ENCODE measurements around the gene HDGFL3.
A peak's percentile ranks its signal among the peaks of the same experiment; 100 is the strongest.
"Not testable (repeated sequence)": the region's sequence is repeated elsewhere in the genome, so short reads cannot be mapped to it uniquely, and the experiment has no call there.

HDGFL3 gene

DNA sequence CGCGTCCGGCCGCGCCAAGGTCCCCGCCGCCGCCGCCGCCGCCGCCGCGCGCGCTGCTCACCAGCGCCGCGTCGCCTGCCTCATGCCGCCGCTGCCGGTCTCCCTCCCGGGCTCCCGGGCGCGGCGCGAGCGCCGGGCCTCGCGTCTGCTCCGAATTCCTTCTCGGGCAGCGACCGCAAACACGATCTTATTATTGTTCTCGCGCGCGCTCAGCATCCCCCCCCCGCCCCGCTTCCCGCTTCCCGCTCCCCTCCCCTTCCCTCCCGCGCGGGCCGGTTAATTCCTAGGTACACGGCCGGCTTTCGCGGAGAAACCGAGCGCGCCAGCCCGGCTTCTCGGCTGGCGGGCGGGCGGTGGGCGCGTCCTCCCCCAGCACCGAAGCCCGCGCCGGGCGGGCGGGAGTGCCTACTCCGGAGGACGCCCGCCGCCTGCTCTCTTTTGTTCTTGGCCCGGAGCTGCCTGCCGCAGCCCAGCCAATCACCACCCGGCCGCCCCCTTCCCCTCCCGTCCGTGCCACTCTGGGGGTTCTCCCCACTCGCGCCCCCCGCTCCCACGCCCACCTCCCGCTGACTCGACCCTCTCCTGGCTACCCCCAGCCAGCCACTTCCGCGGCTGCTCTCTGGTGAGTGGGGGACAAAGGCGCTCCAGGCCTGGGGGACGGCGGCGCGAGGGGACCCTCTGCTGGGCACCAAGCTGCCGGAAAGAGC lies at the start of gene HDGFL3:
HDGFL3 (minus strand) TSS at position 164 of the 707 bp plus-strand sequence. CDS start 409 bp downstream, outside the sequence.
- DNase-seq: peak; percentile 54

- no peak for DNase-seq
Observed at GRCh38 chr15:83250781-83251180, 43.2 kb upstream of the HDGFL3 start.

DNA sequence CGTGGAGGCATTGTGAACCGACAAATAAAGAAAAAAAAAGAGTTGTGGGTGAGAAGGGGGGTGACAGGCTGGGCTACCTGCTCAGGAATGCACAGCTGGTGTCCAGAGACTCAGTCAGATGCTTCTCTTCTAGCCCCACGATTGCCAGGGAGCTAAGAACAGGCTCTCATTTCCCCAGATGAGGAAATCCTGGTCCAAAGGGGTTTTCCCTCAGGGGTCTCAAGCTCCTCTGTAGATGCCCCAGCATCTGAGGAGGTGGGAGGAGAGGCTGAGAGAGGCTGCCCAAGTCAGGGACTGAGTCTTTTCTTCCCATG lies 41.4 kb upstream of the HDGFL3 start:
- DNase-seq: no peak

DNA sequence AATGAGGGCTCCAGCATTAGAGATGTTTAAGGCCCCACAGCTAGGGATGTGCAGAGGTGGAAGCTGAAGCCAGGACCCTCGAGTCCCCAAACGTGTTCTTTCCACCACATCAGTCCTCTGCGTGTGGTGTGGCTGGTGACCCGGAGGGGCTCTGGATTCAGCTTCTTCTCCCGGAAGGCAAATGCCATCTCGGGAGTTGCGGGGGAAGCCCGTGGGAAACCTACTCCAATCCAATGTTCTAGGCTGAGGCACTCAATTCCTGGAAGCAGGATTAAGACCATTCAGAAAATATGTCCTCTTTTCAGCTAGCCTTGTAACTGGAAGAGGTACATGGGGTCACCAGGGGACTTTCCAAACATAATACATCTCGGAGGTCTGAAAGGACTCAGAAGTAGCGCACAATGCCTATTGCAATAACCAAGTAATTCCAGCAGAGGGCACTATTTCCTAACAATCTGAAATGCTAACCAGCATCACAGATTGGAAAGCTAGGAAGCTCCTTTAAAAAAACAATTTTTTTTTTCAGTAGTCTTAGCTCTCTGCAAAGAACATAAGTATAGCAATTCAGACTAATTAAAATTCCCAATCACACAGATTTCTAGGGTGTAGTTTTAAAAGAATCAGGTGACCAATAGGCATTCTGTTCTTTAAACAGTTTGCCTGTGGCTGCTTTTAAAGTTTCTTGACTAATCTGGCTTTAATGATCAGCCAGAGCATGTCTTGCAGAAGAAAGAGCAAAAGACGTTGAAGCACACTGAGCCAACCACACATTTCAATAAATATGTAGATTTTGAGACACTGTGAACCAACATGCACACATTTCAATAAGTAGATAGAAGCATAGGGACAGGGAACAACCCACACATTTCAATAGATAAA lies 40.8 kb upstream of the HDGFL3 start:
- peak; percentile 40 for DNase-seq

DNA sequence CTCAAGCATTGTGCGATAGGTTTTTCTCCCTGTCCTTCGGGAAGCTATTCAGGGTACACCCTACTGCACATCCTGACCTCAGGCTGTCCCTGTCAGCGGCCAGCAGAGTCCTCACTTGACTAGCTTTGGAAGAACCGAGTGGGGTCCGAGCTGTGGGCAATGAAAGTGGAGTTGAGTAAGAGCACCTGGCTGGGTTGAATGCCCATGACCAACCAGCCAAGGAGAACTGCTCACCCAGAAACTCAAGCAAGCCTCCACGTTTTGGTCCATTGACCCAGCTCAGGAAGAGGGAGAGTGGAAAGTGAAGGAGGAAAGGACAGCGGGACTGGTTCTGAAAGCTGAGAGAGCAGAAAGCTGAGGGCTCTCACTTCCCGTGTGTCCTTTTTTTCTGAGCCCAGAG lies 36.0 kb upstream of the HDGFL3 start:
- no peak for DNase-seq

GRCh38 chr15:83230242-83230641 lies 22.6 kb upstream of the HDGFL3 start:
- DNase-seq: no peak

- DNase-seq: no peak
Observed at GRCh38 chr15:83225449-83225848, 17.8 kb upstream of the HDGFL3 start.

- DNase-seq: not testable (repeated sequence)
Observed at GRCh38 chr15:83221781-83222180, 14.2 kb upstream of the HDGFL3 start.

GRCh38 chr15:83219026-83219425 lies 11.4 kb upstream of the HDGFL3 start:
- no peak for DNase-seq

DNA sequence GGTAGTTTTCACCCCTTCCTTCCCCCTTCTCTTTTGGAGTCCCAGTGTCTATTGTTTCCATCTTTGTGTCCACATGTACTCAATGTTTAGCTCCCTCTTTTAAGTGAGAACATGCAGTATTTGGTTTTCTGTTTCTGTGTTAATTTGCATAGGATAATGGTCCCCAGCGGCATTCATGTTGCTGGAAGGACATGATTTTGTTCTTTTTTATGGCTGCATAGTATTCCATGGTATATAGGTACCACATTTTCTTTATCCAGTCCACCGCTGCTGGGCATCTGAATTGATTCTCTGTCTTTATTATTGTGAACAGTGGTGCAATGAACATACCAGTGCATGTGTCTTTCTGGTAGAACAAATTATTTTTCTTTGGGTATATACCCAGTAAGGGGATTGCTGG lies 7.7 kb upstream of the HDGFL3 start:
- DNase-seq: no peak

GRCh38 chr15:83210619-83211018 lies 3.0 kb upstream of the HDGFL3 start:
- peak; percentile 65 for DNase-seq

GRCh38 chr15:83209333-83209732 lies 1.7 kb upstream of the HDGFL3 start:
- DNase-seq: no peak

GRCh38 chr15:83208367-83208661 lies 691 bp upstream of the HDGFL3 start:
- no peak for DNase-seq

DNA sequence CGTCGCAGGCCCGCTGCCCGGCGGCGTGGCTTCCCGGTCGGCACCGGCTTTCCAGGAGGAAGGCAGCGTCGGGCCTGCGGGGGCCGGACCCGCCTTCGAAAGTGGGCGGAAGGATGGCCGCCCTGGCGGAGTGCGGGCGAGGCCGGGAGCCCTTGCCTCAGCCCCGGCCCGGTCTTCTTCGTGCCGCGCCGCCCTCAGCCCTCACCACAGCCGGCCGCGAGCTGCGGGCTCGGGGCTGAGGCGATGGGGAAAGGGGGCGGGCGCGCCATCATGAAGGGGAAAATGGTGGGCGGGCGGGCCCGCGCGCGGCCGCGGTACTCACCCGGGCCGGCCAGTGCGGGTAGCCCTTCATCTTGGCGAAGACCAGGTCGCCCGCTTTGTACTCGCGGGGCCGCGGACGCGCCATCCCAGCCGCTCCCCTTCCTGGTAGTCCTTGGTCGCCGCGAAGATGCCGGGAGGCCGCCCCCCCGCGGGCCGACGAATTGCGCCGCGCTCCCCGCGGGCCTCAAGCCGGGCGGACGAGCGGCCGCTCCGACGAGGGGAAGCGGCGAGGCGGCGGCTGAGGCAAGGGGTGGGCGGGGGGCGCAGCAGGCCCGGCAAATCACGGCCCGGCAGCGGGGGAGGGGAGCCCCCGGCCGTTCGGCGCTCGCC lies 489 bp downstream of the HDGFL3 start:
- DNase-seq: no peak

- no peak for DNase-seq
Observed at GRCh38 chr15:83206526-83207008, 1.1 kb downstream of the HDGFL3 start.

DNA sequence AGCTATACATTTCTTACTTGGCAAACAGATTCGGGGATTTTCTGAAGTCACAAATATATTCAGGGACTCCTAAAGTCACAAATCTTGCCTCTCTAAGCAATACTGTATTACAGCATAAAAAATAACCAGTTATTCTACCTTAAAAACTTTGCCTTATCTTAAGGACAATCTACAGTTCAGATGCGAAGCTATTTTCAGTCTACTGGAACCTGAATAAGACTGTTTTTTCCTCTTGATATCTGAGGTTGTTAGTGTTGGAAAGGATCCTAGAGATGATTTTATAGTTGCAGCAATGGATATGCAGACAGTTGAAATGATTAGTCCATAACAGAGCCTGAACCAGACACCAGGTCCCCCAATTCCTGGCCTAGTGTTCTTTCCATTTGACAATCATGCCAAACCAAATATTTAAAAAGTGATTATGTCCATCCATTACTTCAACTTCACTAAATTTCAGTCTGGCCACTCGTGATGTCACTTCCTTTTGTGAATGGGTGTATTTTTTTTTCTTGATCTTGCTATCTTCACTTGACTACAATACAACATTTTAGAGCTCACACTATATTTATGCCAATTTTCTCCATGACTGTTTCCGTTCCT lies 1.8 kb downstream of the HDGFL3 start:
- peak; percentile 69 for DNase-seq

DNA sequence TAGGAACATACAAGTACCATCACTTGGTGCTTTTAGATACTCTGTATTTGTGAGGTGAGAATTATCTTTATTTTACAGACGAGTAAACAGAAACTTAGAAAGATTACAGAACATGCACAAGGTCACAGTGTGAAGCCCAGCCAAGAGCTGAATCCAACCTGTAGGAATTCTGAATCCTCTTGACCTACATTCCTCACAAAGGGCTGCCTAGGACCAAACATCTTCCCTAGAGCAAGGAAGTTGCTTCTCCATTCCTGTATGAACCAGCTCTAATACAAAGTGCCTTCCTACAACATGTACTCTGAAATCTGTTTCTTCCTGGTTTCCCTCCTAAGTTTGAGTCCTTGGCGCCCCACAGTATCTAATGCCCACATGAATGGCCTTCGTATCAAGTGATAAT lies 2.9 kb downstream of the HDGFL3 start:
- DNase-seq: no peak

DNA sequence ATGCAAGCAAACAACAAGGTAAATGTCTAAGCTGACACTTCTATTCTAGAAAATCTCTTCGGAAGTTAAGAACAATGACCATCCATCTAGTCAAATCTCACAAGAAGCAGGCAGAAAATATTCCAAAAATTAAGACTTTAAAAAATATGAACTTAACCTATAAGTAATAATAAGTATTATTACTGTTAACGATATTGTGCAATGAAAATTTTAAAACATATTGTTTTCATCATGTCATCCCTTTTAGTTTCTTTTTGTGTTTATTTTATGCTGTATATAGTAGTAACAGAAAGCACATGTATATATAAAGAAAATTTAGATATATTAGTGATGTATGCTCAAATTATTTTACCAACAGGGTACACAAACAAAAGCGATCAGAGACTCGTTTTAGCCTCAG lies 4.1 kb downstream of the HDGFL3 start:
- DNase-seq: no peak

DNA sequence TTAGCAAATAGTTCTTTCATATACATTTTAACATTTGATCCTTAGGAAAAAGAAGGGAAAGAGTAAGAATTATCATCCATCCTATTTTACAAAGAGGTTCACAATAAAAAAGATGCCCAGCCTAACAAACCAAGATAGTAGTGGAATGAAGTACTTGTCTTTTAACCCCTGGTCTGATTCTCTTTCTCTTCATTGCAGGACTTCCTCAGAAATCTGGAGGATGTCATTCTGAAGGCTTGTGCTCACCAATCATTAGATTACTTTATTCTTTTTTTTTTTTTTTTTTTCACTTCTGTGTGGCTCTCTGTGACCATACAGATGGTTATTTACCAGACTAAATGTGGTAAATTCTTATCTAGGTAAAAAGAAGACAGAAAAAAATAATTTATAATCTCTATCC lies 7.0 kb downstream of the HDGFL3 start:
- DNase-seq: no peak

- DNase-seq: no peak
Observed at GRCh38 chr15:83200162-83200561, 7.5 kb downstream of the HDGFL3 start.

- no peak for DNase-seq
Observed at GRCh38 chr15:83199288-83199687, 8.3 kb downstream of the HDGFL3 start.

DNA sequence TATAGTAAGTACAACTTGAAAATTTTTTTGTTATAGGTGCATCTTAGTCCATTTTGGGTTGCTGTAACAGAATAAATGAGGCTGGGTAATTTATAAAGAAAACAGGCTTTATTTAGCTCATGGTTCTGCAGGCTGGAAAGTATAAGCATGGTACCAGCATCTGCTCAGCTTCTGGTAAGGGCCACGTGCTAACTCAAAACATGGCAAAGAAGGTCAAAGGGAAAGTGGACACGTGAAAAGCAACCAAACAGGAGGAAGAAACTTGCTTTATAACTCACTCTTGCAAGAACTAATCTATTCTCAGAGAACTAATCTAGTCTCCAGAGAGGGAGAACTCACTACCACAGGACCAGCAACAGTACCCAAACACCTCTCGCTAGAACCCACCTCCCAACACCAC lies 9.1 kb downstream of the HDGFL3 start:
- no peak for DNase-seq

DNA sequence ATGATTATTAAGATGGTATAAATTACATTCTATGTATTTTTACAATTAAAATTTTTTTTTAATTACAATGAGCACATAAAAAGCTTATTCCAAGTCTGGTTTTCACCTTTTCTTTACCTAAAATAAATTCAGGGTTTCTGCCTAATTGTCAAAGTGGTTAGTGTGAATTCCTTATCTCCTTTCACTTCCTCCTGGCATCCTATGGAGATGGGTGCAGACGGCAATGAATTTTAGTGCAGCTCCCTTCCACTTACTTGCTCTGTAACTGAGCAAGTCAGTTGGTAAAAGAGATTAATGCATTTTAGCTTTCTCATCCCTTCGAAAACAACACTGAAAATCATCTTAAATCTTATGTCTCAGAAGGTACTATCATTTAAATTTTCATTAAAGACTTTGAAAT lies 13.1 kb downstream of the HDGFL3 start:
- DNase-seq: no peak

GRCh38 chr15:83193721-83194120 lies 13.9 kb downstream of the HDGFL3 start:
- DNase-seq: no peak
